DND-41 (cell line): ENCODE data around the gene MBNL2.

Experiments
- ATAC-seq: fragments of 200-7000 bp; cut with Tn5 transposase; 3 replicates; pipeline ENCODE4 v1.9.1; 2021; ENCODE audit warnings: low read depth; ENCODE audit not compliant: insufficient read depth
- DNase-seq: peaks from one replicate; pipeline ENCODE4 v3.0.0-alpha.2; 2020
- H2AFZ ChIP-seq: 2 replicates; pipeline ENCODE4 v1.6.0; 2012; ENCODE audit warnings: low read depth, low read length
- H3K27ac ChIP-seq: 2 replicates; pipeline ENCODE4 v1.5.1; 2012; ENCODE audit warnings: low read length, inconsistent platforms
- H3K27me3 ChIP-seq: fragments of 200-600 bp; sonication (generic); 2 replicates; pipeline ENCODE4 v1.6.0; 2012; ENCODE audit warnings: low read length, mild to moderate bottlenecking, inconsistent platforms; ENCODE audit not compliant: insufficient read depth, poor library complexity
- H3K36me3 ChIP-seq: 2 replicates; pipeline ENCODE4 v1.5.1; 2012; ENCODE audit warnings: low read length, inconsistent platforms; ENCODE audit not compliant: insufficient read depth
- H3K4me1 ChIP-seq: 2 replicates; pipeline ENCODE4 v1.5.1; 2012; ENCODE audit warnings: mild to moderate bottlenecking, low read length; ENCODE audit not compliant: insufficient read depth
- H3K4me2 ChIP-seq: 2 replicates; pipeline ENCODE4 v1.6.0; 2012; ENCODE audit warnings: mild to moderate bottlenecking, moderate library complexity, low read length, inconsistent platforms; ENCODE audit not compliant: insufficient read depth
- H3K4me3 ChIP-seq, 2 experiments: fragments of 200-600 bp in 1 of 2; shearing (Covaris generic) in 1 of 2; 2 replicates each; pipeline ENCODE4 v1.5.1; 2012 to 2016; ENCODE audit warnings: inconsistent platforms in 2 of 2, low read length in 2 of 2, mild to moderate bottlenecking in 2 of 2, low read depth in 1 of 2, moderate library complexity in 1 of 2
- H3K79me2 ChIP-seq: 2 replicates; pipeline ENCODE4 v1.6.0; 2012; ENCODE audit warnings: low read length, inconsistent platforms; ENCODE audit not compliant: insufficient read depth
- H3K9ac ChIP-seq: 2 replicates; pipeline ENCODE4 v1.6.0; 2012; ENCODE audit warnings: low read depth, mild to moderate bottlenecking, inconsistent platforms, low read length, moderate library complexity
- H3K9me3 ChIP-seq: 2 replicates; pipeline ENCODE4 v1.5.1; 2012; ENCODE audit warnings: low read length, moderate library complexity, mild to moderate bottlenecking, inconsistent platforms; ENCODE audit not compliant: insufficient read depth, severe bottlenecking
- H4K20me1 ChIP-seq: 2 replicates; pipeline ENCODE4 v1.6.0; 2012; ENCODE audit warnings: low read length; ENCODE audit not compliant: insufficient read depth
- EZH2 ChIP-seq: IDR thresholded peaks from 3 replicates; pipeline ENCODE4 v1.6.1; 2012; ENCODE audit warnings: borderline replicate concordance, low read depth, mild to moderate bottlenecking, moderate library complexity, low read length, inconsistent platforms; ENCODE audit not compliant: severe bottlenecking
- TF ChIP-seq, protein P1 (sequence below): IDR thresholded peaks from 2 replicates; pipeline ENCODE4 v1.5.1; 2012; ENCODE audit warnings: borderline replicate concordance, low read length, moderate library complexity, mild to moderate bottlenecking; ENCODE audit not compliant: poor library complexity, severe bottlenecking; ENCODE audit errors: extremely low read depth

MBNL2 gene

DNA sequence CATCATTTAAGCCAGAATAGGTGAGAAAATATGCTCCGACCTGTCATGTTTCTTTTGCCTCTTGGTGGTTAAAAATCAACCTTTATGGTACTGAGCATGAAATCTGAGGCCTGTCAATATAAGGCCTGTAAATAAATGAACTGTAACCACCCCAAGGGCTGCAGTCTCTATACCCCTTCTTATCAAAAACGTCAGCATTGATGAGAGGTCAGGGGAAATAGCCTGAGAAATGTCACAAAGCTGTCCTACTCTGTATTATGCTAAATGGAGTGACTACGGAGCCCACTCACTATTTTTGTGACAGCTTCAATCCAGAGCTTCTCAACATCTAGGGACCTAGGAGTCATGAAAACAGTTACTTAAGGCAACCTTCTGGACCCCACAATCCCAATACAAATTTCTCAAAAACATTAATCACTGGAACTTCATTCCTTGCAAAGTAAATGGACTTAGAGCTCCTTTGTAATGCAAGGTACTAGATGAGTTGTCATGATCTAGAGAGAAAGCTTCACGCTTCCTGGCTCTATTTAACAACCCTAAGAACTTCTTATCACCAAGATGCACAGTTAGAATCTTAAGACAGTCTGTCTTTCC, 209.1 kb downstream of the MBNL2 start:
- peak overlapping the region; percentile 80 for H3K4me2 ChIP-seq
- H3K27ac ChIP-seq: no peak overlapping the region
- no peaks in the 10 kb centered on the region for H3K27me3 ChIP-seq
- no peak for ATAC-seq
- H3K79me2 ChIP-seq: peaks cover 31% of the 10 kb centered on the region
- TF ChIP-seq, protein P1, sequence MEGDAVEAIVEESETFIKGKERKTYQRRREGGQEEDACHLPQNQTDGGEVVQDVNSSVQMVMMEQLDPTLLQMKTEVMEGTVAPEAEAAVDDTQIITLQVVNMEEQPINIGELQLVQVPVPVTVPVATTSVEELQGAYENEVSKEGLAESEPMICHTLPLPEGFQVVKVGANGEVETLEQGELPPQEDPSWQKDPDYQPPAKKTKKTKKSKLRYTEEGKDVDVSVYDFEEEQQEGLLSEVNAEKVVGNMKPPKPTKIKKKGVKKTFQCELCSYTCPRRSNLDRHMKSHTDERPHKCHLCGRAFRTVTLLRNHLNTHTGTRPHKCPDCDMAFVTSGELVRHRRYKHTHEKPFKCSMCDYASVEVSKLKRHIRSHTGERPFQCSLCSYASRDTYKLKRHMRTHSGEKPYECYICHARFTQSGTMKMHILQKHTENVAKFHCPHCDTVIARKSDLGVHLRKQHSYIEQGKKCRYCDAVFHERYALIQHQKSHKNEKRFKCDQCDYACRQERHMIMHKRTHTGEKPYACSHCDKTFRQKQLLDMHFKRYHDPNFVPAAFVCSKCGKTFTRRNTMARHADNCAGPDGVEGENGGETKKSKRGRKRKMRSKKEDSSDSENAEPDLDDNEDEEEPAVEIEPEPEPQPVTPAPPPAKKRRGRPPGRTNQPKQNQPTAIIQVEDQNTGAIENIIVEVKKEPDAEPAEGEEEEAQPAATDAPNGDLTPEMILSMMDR: no peak
- TF ChIP-seq EZH2: no peak
- H2AFZ ChIP-seq: 0 out of 2 replicates have a peak overlapping the region, but pooled peaks have one; percentile 3
- H3K9ac ChIP-seq: peak overlapping the region; percentile 59
- no peaks in the 10 kb centered on the region for H3K36me3 ChIP-seq
- H3K9me3 ChIP-seq: no peaks in the 10 kb centered on the region
- no peak for DNase-seq
- peaks cover 4% of the 10 kb centered on the region; the same call in 1 of the 2 replicates for H4K20me1 ChIP-seq
- peak overlapping the region in 1 of 2 experiments; percentile 76; a peak in 2 of 4 replicates for H3K4me3 ChIP-seq
- peaks cover 44% of the 10 kb centered on the region for H3K4me1 ChIP-seq

DNA sequence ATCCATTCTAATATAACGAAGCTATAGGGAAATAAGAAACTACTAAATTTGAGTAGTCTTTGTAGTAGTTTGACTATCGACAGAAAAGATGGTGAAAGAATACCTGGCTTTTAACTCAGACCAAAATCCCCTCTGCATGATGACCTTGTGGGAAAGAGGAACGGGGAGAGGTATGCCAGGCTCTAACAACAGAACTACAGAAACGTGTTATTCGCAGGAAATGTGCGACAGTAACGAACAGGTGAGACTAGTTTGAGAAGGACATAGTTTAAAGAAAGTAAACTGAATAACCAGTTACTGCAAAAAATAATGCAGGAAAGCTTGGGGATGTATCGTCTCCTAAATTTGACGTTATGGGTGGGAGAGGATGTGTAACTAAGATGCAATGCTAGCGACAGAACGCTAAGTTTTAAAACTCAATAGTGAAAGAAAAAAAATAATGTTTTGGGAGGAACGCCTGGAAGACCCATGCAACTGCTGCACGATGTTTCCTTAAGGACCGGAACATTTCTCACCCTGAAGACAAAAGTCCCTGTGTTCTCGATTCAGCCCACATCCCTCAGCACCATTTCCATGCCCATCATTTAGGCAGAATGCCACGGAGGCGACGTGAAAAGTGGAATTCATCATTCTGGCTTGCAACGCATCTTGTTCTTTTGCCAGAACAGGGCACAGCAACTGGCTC, 210.2 kb downstream of the MBNL2 start:
- peak overlapping the region; percentile 84 for H3K27ac ChIP-seq
- H2AFZ ChIP-seq: peak overlapping the region; percentile 88
- H3K27me3 ChIP-seq: no peaks in the 10 kb centered on the region
- peak overlapping the region; percentile 36 to 76; a peak in 3 of 4 replicates for H3K4me3 ChIP-seq
- no peaks in the 10 kb centered on the region for H3K9me3 ChIP-seq
- H3K9ac ChIP-seq: peak overlapping the region; percentile 59
- no peak for DNase-seq
- peaks cover 4% of the 10 kb centered on the region; the same call in 1 of the 2 replicates for H4K20me1 ChIP-seq
- peaks cover 42% of the 10 kb centered on the region for H3K79me2 ChIP-seq
- H3K36me3 ChIP-seq: no peaks in the 10 kb centered on the region
- no peak for ATAC-seq
- TF ChIP-seq EZH2: no peak
- TF ChIP-seq, protein P1: no peak
- peaks cover 55% of the 10 kb centered on the region for H3K4me1 ChIP-seq
- peak overlapping the region; percentile 80 for H3K4me2 ChIP-seq

DNA sequence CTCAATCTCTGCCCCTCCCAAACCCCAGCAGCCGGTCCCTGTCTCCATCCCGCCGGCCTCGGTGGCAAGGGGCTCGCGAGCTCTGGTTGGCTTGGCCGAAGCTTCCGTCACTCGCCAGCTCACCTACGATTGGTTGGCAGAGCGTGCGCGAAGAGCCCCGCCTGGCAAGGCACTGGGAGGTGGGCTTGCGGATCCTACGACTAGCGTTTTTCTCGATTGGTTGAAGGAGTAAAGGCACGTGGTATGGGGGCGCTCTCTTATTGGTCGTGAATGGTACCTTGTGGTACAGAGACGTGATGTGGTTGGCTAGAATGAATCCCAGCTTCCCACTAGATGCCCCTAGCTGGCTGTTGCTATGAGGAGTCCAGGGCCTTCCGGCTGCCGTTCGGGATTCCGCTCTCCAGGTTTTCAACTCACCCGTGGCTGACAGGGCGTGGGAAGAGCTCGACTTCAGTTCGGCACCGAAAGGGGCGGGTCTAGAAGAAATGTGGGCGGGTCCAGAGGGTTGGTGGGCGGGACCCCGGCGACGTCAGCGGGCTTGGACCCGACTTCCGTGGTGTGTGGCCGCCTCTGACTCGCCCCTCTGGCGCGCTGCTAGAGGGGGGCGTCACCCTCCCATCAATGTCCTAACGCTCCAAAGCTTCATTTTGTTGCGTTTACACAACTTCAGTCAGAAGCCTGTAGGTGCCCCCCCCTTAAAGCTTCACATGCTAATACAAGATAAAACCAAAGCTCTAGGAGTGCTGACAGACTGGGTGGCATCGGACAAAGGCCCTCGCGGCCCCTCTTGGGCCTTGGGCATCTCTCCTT, 211.0 kb downstream of the MBNL2 start:
- no peak for TF ChIP-seq EZH2
- TF ChIP-seq, protein P1: no peak
- Histone ChIP-seq H3K4me1 (peaks cover 62% of the 10 kb centered on the region), H3K9ac (peak overlapping the region; percentile 99), H3K27ac (peak overlapping the region; percentile 100), H3K4me2 (peak overlapping the region; percentile 91), H2AFZ (peak overlapping the region; percentile 97), H3K36me3 (no peaks in the 10 kb centered on the region; the same call in 1 of the 2 replicates), H3K4me3 (peak overlapping the region; percentile 80 to 95), H4K20me1 (peaks cover 4% of the 10 kb centered on the region; the same call in 1 of the 2 replicates), H3K27me3 (no peaks in the 10 kb centered on the region), H3K9me3 (no peaks in the 10 kb centered on the region), H3K79me2 (peaks cover 50% of the 10 kb centered on the region)
- peak; percentile 86 for ATAC-seq
- DNase-seq: peak; percentile 100
